Osteoblast (primary cell): ENCODE data around the gene HYAL2. TPM values are rescaled to one million over a fixed set of nuclear protein-coding genes. Genes with fewer than 3 reads are reported as not detected.

Source experiments
- DNase-seq: peaks from one replicate; pipeline ENCODE4 v3.0.0; 2011; ENCODE audit warnings: low spot score, mixed read lengths; ENCODE audit not compliant: insufficient read length; ENCODE audit errors: missing footprints
- H2AFZ ChIP-seq: 2 replicates; pipeline ENCODE4 v1.6.0; 2011; ENCODE audit warnings: mild to moderate bottlenecking, low read length
- H3K27ac ChIP-seq: 2 replicates; pipeline ENCODE4 v1.5.1; 2011; ENCODE audit warnings: mild to moderate bottlenecking, low read depth, low read length, moderate library complexity
- H3K27me3 ChIP-seq: 2 replicates; pipeline ENCODE4 v1.6.0; 2012; ENCODE audit warnings: mild to moderate bottlenecking, control low read depth, inconsistent platforms, low read length, moderate library complexity; ENCODE audit not compliant: insufficient read depth
- H3K36me3 ChIP-seq: 2 replicates; pipeline ENCODE4 v1.5.1; 2011; ENCODE audit warnings: mild to moderate bottlenecking, low read length, control low read depth, moderate library complexity; ENCODE audit not compliant: insufficient read depth
- H3K4me1 ChIP-seq: 2 replicates; pipeline ENCODE4 v1.5.1; 2011; ENCODE audit warnings: mild to moderate bottlenecking, low read length, control low read depth, moderate library complexity; ENCODE audit not compliant: insufficient read depth
- H3K4me2 ChIP-seq: 2 replicates; pipeline ENCODE4 v1.6.0; 2011; ENCODE audit warnings: mild to moderate bottlenecking, low read length; ENCODE audit not compliant: insufficient read depth
- H3K4me3 ChIP-seq: fragments of 200-600 bp; sonication (generic); 3 replicates; pipeline ENCODE4 v1.5.1; 2012; ENCODE audit warnings: mild to moderate bottlenecking, low read length, inconsistent platforms; ENCODE audit not compliant: insufficient read depth
- H3K79me2 ChIP-seq: 2 replicates; pipeline ENCODE4 v1.6.0; 2012; ENCODE audit warnings: mild to moderate bottlenecking, low read length, control low read depth, inconsistent platforms; ENCODE audit not compliant: insufficient read depth
- H3K9me3 ChIP-seq: 2 replicates; pipeline ENCODE4 v1.5.1; 2011; ENCODE audit warnings: low read depth, low read length, control low read depth
- H4K20me1 ChIP-seq: 2 replicates; pipeline ENCODE4 v1.6.0; 2012; ENCODE audit warnings: mild to moderate bottlenecking, low read length, control low read depth; ENCODE audit not compliant: insufficient read depth
- CTCF ChIP-seq: IDR thresholded peaks from 2 replicates; pipeline ENCODE4 v1.5.1; 2011; ENCODE audit warnings: mild to moderate bottlenecking, low read depth, low read length, moderate library complexity; ENCODE audit errors: extremely low read depth
- total RNA-seq: library from RNA; depleted of rRNA; stranded (reverse); fragments of >200 nt; gene quantifications from 2 replicates; pipeline ENCODE4 v1.2.3, GENCODE V29; 2012

HYAL2 gene
- total RNA-seq, 1 donor: 32.9 TPM

DNA sequence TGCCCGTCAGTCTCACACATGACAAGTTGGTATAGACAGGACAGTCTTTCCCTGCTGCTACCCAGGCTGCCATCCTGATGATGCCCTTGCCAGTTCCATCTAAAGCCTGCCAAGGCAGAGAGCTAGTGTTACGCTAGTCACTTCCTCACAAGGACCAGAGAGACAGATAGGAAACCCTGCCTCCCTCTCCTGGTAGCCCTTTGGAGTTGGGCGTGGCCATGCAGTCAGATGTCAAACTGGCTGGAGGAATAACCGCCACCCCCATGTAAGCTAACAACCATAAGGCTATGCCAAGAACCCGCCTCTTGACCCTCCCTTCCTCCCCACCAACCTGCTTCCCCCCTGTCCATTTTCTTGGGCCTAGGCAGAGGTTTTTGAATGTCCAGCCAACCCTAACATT, 34.0 kb upstream of the HYAL2 start:
- Histone ChIP-seq H4K20me1 (peaks cover 67% of the 10 kb centered on the region), H3K9me3 (no peaks in the 10 kb centered on the region), H3K4me1 (peaks cover 49% of the 10 kb centered on the region), H3K4me2 (peak overlapping the region; percentile 91), H3K4me3 (peak overlapping the region; percentile 92), H3K27me3 (no peaks in the 10 kb centered on the region), H3K27ac (peak overlapping the region; percentile 20), H3K36me3 (peaks cover 46% of the 10 kb centered on the region), H3K79me2 (peaks cover 71% of the 10 kb centered on the region), H2AFZ (no peak overlapping the region)
- no peak for TF ChIP-seq CTCF
- DNase-seq: no peak

- Histone ChIP-seq H3K36me3 (peaks cover 46% of the 10 kb centered on the region), H3K4me1 (peaks cover 55% of the 10 kb centered on the region), H3K27ac (peak overlapping the region; percentile 20), H3K27me3 (no peaks in the 10 kb centered on the region), H3K9me3 (no peaks in the 10 kb centered on the region), H4K20me1 (peaks cover 70% of the 10 kb centered on the region), H3K4me2 (peak overlapping the region; percentile 91), H3K79me2 (peaks cover 77% of the 10 kb centered on the region), H2AFZ (no peak overlapping the region), H3K4me3 (peak overlapping the region; percentile 92)
- no peak for DNase-seq
- no peak for TF ChIP-seq CTCF
Measured at GRCh38 chr3:50355829-50356552, 33.4 kb upstream of the HYAL2 start.

GRCh38 chr3:50354850-50355249, 32.3 kb upstream of the HYAL2 start:
- Histone ChIP-seq H2AFZ (no peak overlapping the region), H3K27me3 (no peaks in the 10 kb centered on the region), H3K4me1 (peaks cover 58% of the 10 kb centered on the region), H4K20me1 (peaks cover 70% of the 10 kb centered on the region), H3K27ac (no peak overlapping the region), H3K36me3 (peaks cover 46% of the 10 kb centered on the region), H3K4me2 (no peak overlapping the region), H3K9me3 (no peaks in the 10 kb centered on the region), H3K79me2 (peaks cover 84% of the 10 kb centered on the region), H3K4me3 (no peak overlapping the region)
- no peak for DNase-seq
- no peak for TF ChIP-seq CTCF

- Histone ChIP-seq H3K4me2 (no peak overlapping the region), H3K27me3 (no peaks in the 10 kb centered on the region), H3K79me2 (peaks cover 90% of the 10 kb centered on the region), H4K20me1 (peaks cover 70% of the 10 kb centered on the region), H2AFZ (no peak overlapping the region), H3K9me3 (no peaks in the 10 kb centered on the region), H3K4me3 (no peak overlapping the region), H3K27ac (no peak overlapping the region), H3K4me1 (peaks cover 57% of the 10 kb centered on the region), H3K36me3 (peaks cover 46% of the 10 kb centered on the region)
- no peak for TF ChIP-seq CTCF
- no peak for DNase-seq
Measured at GRCh38 chr3:50354186-50354764, 31.7 kb upstream of the HYAL2 start.
